Suppressor macrophage treated with lipopolysaccharide for 1 hour (primary cell): ENCODE measurements around the gene KMT5C.

Experiments
- DNase-seq, 3 donors: peaks; one replicate each; pipeline ENCODE4 v3.0.0-alpha.2; 2020 to 2022

KMT5C gene

DNA sequence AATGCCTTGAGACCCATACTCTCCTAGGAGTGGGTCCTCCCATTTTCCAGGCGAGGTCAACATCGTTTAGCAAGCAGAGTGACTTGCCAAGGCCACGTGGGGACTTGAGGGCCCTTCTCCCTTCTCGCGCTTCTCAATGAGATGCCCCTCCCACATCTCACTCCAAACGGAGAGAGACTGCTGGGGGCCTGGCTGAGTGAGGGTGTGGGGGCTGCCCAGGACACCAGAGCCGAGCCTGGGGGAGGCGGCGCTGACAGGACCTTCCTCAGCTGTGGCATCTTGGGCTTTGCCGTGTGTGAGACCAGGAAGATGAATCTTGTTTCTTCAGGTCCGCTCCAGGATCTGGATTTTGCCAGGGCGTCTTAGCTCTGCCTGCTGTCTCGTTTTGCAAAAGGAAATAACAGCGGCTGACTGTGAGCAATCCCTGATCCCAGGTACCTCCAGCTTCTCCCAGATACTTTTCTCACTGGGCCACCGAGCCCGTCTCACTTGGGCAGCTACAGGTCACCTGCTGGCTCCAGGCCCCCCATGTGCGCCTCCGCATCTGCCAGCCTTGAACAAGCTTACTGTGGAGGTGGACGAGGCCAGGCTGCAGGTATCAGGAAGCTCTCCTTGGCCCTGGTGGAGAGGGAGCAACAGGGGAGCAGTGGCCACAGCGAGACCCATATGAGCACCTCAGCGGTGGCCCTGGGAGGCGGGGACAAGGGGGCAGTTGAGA, 8.8 kb downstream of the KMT5C start:
- no peak for DNase-seq

DNA sequence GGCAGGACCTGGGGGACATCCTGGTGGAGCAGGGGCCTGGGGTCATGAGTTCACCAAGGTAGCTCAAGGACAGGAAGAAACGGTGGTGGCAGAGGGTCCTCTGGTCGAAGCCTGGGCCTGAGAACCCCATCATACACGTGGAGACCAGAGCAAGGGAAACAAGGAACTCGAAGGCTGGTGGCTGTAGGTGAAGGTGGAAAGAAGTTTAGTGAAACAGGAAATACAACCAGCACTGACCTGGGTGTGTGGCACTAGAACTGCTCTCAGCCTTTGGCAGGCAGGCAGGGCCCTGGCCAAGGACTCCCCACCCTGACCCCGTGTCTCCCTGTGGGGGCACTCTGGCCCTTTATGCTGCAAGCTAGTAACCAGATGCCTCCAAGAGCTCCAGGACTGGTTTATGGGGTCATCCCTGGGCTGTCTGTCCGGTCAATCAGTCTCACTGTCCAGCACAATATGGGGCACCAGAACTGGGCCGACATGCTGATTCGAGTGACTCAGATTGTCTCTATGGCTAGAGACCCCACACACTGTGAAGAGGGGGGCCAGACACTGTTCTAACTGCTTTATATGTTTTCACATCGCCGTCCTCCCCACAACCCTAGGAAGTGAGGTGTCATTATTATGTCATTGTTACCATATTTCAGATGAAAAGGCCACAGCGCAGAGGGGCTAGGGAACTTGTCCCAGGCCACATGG, 11.1 kb downstream of the KMT5C start:
- DNase-seq = no peak

DNA sequence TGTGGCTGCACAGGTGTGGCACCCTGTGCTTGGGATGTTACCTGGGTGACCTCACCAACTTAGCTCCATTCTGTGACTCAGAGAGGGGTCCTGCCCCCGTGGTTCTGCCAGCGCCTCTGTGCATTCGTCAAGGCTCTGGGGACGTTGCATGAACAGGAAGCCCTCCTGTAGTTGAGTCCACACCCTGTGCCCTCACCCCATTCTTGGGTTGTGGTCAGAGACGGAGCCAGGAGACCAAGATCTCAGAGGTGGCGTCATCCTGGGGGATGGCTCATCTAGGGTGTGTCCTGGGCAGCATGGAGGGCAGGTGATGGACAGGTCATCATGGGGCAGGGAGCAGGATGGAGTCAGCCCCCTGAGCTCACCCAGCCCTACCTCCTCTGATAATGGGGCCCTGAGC, 12.4 kb downstream of the KMT5C start:
- no peak for DNase-seq

DNA sequence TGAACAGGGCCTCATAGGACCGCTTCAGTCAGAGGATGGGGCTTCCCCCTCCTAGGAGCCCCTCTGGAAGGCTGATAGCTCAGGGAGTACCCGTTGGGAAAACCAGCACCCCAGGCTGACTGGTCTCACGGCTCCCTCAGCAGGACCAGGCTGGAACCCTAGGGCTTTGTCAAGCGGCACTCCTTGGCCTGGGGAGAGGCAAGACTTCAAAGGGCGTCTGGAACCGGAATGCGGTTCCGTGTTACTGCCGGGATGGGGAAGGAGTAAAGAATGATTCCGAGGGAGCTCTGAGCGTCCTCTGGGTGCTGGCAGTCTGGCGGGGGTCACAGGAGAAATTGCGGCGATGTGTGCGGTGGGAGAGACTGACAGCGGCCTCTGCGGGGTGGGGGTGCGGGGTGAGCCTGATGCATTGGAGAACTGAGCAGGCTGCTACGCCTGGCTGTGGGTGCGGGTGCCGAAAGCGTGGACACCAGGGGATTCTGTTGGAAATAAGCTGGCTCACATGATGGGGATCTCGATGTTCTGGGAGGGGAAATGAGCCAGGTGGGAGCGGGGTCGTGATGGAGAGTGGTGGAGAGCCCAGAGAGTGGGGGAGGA, 13.0 kb downstream of the KMT5C start:
- no peak for DNase-seq

DNA sequence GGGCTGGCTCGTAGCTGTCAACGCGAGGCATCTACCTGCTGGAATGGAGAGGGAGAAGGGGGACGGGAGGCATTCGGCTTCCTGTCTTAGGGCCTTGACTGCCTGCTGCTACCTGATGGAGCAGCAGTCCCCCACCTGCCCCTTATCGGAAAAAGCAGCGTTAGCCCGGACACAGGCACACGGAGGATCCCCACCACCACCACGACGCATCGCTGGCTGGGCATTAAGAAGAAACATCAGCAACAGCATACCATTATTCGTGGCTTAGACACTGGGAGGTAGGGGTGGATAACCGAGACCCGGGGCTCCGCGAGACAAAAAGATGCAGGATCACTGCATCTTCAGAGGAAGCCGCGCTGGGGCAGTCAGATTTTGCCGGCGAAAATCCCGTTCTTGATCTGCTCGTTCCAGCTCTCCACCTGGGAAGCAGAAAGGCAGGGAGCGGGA, 13.7 kb downstream of the KMT5C start:
- no peak for DNase-seq

DNA sequence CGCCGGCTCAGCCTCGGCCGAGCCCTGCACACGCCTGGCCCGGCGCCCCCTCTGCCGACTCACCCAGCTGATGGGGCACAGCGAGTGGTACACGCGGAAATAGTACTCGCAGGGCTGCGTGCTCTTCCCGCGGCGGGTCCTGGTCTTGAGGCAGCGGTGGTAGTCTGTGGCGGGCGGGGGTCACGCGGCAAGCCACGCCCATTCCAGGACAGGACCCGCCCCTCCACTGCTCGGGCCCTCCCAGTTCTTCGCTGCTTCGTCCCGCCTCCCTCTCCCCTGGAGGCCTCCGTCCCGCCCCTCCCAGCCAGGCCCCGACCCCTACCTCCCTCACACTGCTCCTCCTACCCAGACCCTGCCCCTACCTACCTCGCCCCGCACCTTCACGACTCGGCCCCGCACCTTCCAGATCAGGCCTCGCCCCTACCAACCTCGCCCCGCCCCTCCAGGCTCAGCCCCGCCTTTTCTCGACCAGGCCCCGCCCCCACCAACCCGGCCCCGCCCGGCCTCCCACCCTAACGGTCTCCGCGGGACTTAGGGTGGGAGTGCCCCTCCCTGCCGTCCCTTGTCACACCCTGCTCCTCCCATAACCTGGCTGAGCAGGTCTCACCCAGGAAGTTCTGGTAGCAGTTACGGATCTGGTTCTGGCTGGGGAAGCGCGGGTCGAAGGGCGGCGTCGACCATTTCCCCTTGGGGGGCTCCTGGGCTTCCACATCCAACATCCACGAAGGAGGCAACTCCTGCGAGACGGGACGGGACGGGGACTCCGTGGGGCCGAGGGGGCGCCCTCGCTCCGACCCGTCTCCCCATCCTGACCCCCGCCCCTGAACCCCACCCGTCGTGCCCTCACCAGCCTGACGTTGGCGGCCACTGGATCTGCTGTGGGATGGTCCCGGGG, 14.4 kb downstream of the KMT5C start:
- DNase-seq = peak; percentile 68 to 81 (median 75)

DNA sequence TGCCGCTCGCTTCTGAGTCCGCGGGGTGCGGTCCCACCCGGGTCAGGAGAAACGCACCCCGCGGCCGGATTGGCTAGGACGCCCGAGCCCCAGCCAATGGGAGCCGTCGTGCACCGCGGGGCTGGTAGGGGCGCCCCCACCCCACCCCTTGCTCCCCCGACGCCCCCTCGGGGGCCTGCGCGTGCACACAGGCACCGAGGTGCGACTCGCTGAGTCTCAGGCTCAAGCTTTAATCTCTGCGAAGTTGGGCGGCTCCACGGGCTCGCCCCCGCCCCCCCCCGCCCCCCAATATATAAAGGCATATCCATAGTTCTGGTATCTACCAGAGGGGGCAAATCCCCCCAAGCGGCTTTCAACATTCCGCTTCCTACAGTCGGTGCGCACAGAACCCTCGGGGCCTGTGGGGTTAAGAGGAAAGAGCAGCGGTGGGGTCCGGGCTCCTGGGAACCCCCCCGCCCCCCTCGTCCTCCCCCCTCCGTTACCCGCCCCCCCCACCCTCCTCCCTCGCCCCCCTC, 15.1 kb downstream of the KMT5C start, which contains the start of gene COX6B2:
Gene COX6B2, minus strand, starts transcription at position 22 of the 515 bp plus-strand sequence. CDS start 198 bp downstream, outside the sequence.
- DNase-seq = no peak

DNA sequence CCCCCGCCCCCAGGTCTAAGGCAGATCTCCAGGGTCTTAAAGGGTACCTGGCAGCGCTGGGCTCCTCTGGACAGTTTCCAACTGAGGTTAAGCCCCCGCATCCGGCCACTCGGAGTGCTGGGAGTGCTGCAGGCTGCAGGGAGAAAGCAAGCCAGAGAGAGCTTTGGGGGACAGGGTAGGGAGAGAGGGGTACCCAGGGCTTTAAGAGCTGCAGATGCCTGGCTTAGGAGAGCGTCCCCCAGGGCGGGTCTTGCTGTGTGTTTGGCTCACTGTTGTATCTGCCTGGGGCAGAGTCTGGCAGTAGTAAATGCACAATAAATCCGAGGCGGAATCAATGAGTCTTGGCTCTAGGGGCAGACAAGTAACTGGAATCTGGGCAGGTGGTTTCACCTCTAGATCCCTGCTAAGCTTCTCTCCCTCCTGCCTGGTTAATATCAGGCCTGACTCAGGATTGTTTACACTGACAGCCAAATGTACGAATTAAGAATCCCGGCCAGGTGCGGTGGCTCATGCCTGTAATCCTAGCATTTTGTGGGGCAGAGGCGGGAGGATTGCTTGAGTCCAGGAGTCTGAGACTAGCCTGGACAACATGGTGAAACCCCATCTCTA, 15.6 kb downstream of the KMT5C start:
- no peak for DNase-seq

DNA sequence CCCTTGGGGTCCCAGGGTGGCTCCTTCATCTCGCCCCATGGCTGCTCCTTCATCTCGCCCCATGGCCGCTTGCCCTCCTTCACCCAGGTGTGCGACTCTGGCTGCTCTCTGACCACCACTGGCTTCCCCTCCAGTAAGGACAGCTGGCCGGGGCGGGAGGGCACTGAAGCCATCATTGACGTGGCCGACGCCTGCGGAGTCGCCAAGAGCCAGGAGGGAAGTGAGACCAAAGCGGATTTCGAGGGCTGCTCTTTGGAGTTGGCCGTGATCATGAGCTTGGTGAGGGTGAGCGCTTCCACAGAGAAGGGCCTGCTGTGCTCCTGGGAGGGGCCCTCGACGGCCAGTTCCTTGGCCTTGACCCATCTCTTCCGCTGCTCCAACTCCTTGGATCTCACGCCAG, 18.8 kb downstream of the KMT5C start:
- DNase-seq = no peak

DNA sequence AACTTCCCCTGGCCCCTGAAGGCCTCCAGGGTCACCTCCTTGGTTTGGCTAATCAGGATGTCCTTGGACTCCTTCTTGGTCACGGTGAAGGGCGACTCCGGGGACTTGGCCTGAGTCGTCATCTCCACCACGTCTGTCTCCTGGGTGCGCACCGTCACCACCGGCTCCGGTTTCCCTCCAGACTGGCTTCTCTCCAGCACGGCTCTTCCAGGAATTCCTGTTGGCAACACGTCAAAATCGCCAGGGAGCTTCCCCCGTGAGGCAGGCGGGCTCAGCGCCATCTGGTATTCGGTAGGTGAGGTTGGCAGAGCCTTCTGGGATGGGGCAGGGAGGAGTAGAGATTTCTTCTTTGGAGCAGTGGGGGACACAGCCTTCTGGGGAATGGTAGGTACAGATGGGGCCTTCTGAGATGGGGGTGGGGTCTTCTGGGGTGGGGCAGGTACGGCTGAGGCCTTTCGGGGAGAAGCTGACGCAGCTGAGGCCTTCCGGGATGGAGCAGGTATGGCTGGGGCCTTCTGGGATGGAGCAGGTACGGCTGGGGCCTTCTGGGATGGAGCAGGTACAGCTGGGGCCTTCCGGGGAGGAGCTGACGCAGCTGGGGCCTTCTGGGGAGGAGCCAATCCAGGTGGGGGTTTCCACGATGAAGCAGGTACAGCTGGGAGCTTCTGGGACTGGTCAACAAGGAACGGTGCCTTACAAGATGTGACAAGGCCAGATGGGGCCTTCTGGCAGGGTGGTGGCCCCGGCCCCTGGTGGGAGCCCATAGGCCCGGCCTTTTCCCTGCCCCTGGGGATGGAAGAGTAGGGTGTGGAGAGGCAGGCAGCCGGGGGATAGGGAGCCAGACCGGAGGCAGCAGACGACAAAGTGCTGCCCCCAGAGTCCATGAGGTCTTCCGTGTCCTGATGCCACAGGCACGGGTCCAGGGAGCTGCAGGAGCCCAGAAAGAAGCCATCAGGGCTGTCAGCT, 19.6 kb downstream of the KMT5C start:
- DNase-seq = no peak

DNA sequence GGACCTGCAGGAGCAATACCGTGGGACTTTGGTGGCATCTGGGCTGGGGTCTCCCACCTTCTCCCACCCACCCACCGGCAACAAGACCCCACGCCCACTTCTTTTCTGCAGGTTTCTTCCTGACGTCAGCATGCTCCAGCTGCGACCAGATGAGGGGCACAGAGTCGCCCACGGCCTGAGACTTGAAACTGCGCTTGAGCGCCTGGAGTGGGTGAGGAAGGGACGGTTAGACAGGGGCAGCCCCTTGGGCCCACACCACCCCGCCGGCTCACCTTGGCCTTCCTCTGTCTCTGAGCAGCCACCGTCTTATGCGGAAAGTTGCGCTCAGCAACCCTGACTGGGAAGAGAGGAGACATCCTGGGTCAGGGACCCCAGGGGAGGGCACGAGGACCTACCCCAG, 21.2 kb downstream of the KMT5C start:
- no peak for DNase-seq

DNA sequence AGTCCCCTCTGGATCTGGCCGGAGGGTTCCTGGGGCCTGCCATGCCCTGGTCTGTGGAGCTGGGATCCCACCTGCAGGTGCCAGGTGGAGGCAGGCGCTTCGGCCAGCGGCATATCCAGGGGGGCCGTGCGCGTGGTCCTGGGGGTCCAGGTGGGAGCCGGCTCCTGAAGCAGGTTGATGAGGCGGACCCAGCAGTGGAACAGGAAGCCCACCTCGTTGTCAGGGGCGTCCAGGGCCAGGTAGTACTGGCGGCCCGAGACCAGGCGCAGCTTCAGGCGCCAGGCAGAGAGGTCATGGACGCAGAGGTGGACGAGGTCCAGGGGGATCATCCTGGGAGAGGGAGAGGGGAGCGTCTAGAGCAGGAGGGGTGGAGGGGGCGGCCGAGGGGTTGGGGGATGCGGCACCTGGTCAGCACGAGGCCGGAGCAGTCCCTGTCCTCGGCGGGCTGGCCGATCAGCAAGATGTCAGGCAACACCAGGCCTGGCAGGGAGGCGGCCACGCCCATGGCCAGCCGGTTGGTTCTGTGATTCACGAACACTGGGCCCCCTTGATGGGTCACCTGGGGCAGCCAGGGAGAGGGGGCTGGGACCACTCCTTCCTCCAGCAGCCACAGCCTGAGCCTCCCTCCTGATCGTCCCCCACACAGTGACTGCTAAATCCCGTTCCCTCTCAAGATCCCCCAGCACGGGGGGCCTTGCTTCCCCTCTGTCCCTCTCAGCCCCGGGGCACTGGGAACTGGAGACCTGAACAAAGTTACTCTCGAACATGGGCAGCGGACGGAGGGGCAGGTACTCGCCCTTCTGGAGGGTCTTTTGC, 22.7 kb downstream of the KMT5C start:
- DNase-seq = no peak

DNA sequence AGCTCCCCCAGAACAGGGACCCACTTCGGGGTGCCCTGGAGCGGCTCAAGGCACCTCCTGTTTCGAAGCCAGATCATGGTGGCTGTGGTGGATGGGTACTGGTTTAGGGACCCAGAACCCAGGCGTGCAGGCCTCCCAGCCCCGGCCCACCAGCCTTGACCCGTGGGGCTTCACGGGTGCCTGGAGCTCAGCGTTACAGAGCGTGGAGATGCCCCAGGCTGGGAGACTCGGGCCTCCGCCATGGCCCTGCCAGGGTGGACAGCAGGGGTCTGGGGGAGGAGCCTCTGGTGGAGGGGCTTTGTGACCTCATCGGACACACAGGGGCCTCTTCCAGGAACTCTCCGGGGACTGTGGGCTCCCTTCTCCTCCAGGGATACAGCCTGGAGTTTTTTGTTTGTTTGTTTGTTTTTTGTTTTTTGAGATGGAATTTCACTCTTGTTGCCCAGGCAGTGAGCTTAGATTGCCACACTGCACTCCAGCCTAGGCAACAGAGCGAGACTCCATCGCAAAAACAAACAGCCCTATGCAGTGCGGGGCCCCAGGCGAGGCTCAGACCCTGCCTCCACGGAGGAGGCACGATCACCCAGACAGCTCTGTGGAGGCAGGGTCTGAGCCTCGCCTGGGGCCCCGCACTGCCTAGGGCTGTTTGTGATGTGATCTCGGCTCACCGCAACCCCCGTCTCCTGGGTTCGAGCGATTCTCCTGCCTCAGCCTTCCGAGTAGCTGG, 23.5 kb downstream of the KMT5C start, which contains the start of gene GARIN5B:
Gene GARIN5B, minus strand, starts transcription at position 271 of the 727 bp plus-strand sequence. Its CDS starts 194 bp downstream, at position 77.
- DNase-seq = no peak

DNA sequence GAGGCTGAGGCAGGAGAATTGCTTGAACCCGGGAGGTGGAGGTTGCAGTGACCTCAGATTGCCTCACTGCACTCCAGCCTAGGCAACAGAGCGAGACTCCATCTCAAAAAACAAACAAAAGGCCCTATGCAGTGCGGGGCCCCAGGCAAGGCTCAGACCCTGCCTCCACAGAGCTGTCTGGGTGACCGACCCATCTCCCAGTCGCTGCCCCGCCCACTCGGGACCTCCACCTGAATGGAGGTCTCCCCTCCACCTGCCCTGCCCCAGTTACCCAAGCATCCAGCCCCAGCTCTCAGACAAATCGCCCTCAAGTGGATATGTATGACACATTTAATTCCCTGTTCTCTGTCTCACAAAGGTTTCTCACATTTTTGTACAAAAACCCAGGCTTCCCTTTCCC, 25.6 kb downstream of the KMT5C start:
- no peak for DNase-seq

DNA sequence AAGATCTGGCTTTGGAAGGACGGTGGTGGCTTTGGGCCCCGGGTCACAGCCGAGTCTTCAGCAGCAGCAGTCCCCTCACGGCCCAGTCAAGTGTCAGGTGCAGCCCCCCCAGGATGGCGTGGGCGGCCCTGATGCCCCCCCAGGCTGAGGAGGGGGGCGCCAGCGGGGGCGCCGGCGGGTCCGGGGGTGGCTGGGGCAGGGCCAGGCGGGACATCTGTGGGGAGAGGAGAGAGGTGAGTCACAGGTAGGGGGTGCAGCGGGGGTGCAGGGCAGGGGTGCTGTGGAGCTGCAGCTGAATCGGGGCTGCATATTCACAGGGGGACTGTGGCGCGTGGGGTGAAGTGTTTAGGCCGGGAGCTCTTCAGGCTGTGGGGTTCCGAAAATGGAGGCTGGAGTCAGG, 26.3 kb downstream of the KMT5C start:
- DNase-seq = no peak

DNA sequence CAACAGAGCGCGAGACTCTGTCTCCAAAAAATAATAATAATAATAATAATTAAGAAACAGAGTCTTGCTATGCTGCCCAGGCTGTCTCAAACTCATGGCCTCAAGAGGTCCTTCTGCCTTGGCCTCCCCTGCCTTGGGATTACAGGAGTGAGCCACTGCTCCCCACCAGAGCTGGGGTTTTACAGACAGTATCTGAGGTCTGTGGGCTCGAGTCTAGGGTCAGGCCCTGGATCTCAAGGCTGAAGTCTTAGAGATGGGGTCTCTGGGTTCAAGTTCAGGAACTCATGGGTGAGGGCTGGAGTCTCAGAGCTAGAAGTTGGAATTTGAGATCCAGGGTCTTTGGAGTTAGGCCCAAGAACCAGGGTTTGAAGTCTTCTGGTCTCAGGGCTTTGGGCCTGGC, 27.1 kb downstream of the KMT5C start:
- DNase-seq = no peak

DNA sequence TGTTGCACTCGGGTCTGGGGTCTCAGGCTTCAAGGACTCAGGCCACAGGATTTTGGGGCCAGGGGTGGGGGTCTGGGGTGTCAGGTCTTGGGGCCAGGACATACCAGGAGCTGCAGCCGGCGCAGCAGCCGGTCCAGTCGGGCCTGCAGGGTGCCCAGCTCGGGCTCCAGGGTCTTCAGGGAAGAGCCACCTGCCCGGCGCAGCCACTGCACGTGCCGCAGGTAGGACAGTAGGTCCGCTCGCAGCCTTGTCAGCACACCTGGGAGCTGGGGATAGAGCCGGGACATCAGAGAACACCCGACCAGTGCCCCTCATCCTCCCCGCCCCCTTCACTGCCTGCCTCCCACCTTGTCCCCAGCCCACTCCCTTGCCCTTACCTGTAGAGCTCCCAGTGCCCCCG, 28.4 kb downstream of the KMT5C start:
- DNase-seq = no peak

DNA sequence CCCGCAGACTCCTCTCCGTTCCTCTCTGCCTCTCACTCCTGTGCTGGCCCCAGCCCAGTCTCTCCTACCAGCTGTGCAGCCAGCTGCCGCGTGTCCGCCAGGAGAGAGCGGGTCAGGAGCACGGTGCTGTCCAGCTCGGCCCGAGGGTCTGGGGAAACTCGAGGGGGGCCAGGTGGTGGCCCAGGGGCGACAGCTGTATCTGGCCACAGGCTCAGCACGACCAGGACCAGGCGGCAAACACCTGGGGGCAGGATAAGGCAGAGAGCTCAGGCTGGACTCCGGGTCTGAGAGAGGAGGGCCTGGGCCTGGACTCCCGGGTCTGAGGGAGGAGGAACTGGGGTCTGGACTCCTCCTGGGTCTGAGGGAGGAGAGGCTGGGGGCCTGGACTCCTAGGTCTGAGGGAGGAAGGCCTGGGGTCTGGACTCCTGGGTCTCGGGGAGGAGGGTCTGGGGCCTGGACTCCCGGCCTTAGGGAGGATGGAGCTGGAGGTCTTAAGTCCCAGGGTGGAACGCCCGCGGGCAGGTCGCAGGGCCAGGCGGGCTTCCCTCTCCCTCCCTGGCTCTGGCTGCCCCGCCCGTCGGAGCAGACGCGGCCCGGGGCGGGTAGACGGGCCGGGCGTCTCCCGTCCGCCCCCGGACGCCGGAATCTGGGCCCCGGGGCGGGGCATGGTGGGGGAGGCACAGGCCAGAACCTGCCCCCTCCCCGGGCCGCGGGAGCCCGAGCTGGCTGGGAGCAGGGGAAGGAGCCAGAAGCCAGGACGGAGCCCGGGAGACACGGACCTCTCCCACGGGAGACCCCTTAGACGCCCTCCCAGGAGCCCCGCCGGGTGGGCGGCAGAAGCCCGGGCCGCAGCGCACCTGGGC, 29.3 kb downstream of the KMT5C start:
- peak; percentile 57 to 84 (median 69) for DNase-seq
